HTR-8/SVneo (cell line): ENCODE results near the gene SLC1A2.

Experiments used
- DNase-seq: peaks from one replicate; pipeline ENCODE4 v3.0.0; 2011; ENCODE audit warnings: low spot score, mixed read lengths; ENCODE audit not compliant: insufficient read length
- FAIRE-seq: peaks from 2 replicates; lab custom pipeline; 2011; peaks lifted over from hg19 to GRCh38; lab: Jason Lieb, UNC

SLC1A2 gene

GRCh38 chr11:35256296-35256695 lies 163.1 kb downstream of the SLC1A2 start:
- FAIRE-seq (no peak), DNase-seq (no peak)

DNA sequence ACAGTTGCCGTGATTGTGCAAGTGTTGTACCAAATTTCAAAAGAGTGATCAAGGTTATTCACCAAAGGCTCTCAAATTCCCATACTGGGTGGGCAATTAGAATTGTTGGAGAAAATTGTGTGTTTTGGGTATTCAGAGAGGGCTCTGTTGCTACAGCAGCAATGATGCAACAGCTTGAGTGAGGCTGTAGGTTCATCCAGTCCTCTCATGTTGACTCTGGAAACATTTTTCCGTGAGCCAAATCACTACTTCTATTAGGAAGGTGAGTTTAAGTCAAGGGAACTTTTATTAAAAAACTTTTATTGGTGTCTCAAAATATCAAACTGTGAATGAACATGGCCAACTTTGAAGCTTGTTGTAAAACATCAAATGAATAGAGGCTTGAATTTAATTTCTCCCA lies 163.8 kb downstream of the SLC1A2 start:
- FAIRE-seq (no peak), DNase-seq (no peak)

DNA sequence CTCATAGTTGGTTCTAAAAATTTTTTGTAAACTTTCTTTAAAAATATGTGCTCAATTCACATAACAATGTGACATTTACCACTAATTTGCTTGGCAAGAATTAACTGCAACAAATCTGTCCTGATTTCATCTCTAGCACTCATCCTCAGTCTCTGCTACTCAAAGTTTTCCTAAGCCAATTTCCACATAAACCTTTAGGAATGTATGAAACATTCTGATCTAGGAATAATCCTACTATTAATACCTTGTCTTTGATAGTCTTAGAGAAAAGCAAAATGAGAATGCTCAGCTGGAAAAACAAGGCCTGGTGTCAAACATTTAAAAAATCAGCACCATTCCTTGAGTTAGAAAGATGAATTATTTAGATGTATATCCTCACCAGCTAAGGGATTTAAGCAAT lies 166.1 kb downstream of the SLC1A2 start:
- DNase-seq: no peak

GRCh38 chr11:35250621-35251020 lies 168.7 kb downstream of the SLC1A2 start:
- FAIRE-seq (no peak), DNase-seq (no peak)

More for the DNA sequence above, 166.1 kb downstream of the SLC1A2 start:
- FAIRE-seq: no peak

DNA sequence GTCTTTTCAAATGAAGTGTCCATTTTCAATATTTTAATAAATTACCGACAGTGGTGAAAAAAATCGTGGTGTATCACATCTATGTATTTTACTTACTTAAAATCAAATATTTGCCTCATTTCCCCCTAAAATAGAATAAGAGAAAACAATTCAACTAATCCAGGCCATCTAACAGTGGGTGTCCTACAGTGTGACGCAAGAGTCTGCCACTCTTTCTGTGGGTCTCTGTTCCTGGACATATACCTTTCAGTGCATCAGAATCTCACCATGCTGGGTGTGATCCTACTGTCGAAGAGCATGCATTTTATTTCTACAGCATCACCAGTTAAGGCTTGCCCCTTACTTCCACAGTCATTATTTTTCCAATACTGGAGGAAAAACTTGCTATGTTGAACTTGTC lies 169.2 kb downstream of the SLC1A2 start:
- DNase-seq (no peak), FAIRE-seq (no peak)

DNA sequence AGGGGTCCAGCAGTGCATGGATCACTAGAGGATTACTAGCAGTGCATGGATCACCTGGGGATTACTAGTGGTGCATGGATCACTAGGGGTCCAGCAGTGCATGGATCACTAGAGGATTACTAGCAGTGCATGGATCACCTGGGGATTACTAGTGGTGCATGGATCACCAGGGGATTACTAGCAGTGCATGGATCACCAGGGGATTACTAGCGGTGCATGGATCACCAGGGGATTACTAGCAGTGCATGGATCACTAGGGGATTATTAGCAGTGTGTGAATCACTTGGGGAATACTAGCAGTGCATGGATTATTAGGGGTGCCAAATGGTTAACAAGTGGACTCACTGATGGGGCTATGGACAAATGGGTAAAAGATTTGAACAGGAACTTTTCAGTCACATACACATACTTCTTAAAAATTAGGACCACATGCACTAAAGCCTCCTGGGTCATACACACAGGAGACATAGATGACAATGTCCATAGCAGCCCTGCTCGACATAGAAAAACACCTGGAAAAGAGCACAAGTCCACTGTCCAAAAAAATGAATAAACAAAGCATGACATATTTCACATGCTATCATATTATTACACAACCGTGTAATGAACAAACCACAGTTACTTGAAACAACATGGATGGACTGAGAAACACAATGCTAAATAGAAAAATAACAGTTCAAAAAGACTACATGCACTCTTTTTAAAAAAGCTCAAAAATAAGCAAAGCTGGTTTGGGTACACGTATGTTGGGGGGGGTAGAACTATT lies 170.6 kb downstream of the SLC1A2 start:
- FAIRE-seq: peak; percentile 85
- DNase-seq: no peak

DNA sequence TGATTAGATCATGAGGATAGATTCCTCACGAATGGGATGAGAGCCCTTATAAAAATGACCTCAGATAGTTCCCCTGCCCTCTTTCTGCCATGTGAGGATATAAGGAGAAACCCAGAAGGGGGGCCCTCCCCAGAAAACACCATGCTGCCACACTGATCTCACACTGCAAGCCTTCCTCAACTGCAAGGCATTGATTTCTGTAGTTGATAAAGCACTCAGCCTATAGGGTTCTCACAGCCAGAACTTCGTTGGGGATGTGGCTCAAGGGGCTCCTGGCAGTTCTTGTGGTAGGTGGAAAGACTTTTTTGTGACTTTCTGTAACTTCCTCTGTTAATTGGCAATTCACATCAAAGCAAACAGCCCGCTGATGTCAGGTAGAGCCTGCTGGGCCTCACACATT lies 171.5 kb downstream of the SLC1A2 start:
- DNase-seq (no peak), FAIRE-seq (no peak)

GRCh38 chr11:35247428-35247827 lies 171.9 kb downstream of the SLC1A2 start:
- no peak for DNase-seq
- no peak for FAIRE-seq

DNA sequence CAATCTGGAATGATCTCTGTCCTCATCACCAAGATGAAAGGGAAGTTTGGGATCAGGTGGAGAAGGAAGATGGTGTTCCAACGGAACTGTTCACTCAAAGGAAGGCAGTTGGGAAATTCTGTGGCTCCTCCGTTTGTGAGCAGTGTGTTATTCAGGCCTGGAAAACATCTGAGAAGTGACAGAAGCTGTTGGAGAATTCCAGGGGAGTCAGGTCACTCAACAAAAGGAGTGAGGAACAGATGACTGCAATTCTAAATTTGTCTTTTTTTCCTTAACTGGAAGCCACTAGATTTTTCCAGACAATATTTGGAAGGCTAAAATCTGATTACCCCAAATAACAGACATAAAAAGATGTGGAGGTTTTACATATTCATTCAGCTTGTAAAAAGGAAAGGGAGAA lies 172.6 kb downstream of the SLC1A2 start:
- DNase-seq (no peak), FAIRE-seq (no peak)

- no peak for FAIRE-seq
Measured at GRCh38 chr11:35245786-35246185, 173.6 kb downstream of the SLC1A2 start.

GRCh38 chr11:35245056-35245455 lies 174.3 kb downstream of the SLC1A2 start:
- DNase-seq: no peak
- no peak for FAIRE-seq

More at GRCh38 chr11:35245786-35246185, 173.6 kb downstream of the SLC1A2 start:
- DNase-seq: no peak

GRCh38 chr11:35243774-35244173 lies 175.6 kb downstream of the SLC1A2 start:
- no peak for FAIRE-seq
- no peak for DNase-seq

DNA sequence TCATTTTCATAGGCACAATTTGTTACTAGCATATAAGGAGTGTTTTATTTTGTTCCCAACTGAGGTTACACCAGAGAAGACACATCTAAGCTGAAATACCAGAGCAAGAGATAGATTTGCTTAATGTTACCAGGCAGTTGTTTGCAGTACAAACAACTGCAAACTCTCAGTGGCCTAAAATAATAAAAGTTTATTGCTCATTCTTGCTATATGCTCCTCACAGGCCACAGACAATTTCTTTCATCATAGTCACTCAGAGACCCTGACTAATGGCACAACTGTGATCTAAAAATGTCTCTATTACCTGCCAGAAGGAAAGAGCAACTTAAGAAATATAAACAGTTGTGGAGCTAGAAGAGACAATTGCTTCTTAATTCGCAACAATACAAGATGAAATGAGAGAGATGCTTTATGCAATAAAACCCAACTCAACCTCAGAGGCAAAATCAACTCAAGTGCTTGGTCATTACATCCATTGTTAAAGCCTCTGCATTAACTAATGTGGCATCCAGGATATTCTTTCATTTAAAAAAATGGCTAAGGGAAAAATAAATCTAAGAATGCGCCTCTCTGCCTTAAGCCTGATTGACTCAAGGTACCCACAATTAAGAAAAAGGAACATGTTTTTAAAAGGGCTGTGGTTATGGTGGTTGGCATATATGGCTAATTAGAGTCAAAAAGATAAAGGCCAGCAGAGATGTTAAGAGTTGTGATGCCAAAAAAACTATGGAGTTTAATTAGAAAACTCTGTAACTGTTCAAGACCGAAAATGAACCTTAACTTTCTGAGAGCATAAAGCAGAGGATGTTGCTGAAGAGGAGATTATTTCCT lies 176.7 kb downstream of the SLC1A2 start:
- DNase-seq (no peak), FAIRE-seq (no peak)

DNA sequence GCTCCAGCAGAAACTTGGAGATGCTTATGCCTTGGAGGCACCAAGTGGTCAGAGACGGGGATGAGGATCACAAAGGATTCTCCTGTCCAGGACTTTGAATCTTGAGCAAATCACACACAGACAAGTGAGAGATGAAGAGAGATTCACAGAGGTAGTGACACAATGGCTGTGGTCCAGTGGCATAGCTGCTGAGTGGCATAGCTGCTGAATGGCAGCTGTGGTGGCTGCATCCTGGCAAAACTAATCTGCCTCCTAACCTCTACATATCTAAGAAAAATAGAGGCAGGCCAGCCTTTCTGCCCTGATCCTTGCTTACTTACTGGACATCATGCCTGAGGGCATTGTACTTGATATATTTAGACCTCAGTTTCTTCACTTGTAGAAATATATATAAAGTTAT lies 177.8 kb downstream of the SLC1A2 start:
- FAIRE-seq: no peak

DNA sequence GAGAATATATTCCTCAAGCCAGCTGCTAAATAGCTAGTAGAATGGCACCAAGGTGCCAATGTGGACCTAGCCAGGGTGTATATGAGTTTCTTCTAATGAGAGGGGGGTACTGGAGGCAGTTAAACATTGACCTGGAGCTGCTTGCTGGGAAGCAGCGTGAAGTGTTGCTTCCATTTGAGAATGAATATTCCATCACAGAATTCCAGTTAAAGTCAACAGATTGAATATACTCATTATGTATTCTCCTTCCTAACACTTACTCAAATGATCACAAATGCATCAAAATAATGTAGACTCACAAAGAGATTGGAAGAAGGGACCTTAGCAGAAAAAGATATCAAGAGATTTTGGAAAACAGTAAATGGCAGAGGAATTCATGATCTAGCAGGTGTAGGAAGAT lies 178.3 kb downstream of the SLC1A2 start:
- FAIRE-seq: no peak
- no peak for DNase-seq

More for the DNA sequence above, 177.8 kb downstream of the SLC1A2 start:
- no peak for DNase-seq

GRCh38 chr11:35239471-35240075 lies 179.8 kb downstream of the SLC1A2 start:
- no peak for DNase-seq
- no peak for FAIRE-seq

GRCh38 chr11:35238882-35239281 lies 180.5 kb downstream of the SLC1A2 start:
- FAIRE-seq (no peak), DNase-seq (no peak)

GRCh38 chr11:35237860-35238715 lies 181.3 kb downstream of the SLC1A2 start:
- DNase-seq (peak; percentile 41), FAIRE-seq (peak; percentile 28)

DNA sequence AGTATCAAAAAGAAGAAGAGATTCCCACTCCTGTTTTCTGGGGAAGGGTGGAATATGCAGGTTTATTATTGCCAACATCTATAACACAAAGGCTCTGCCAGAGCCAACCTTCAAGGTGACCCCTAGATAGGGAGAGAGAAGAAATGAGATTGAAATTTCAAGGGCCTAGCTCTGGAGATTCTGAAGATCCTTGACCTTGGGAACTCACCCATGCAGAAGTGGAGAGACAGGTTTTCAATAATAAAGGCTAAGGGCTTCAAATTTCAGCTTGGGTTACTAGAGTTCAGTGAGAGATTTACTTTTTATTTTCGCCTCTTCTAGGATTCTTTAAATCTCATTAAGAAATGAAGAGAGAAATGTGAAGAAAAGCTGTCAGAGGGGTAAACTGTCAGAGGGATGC lies 182.0 kb downstream of the SLC1A2 start:
- DNase-seq: no peak
- no peak for FAIRE-seq

DNA sequence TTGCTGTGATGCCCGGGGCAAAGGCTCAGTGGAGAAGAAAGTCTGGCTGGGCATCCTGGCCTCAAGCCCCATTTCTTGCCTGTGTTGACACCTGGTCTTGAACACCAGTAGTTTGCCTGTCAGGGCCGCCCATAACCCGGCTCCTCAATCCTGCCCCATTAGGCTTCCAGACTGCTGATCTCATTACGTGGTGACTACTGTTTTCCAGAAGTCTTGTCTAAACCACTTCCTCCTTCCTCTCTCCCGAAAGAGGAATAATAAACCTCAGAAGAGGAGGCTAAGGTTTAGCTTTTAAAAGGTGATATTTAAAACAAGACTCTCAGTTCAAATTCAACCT lies 182.7 kb downstream of the SLC1A2 start:
- FAIRE-seq (no peak), DNase-seq (no peak)
